NOMO-1 treated with DMSO at 0.1 percent for 48 hours (cell line): ENCODE data around the gene PPP1R12B.
"Not testable (repeated sequence)": the region's sequence is repeated elsewhere in the genome, so short reads cannot be mapped to it uniquely, and the experiment has no call there.

Experiments used
- DNase-seq: peaks from one replicate; lab custom pipeline; 2025; ENCODE audit not compliant: unreplicated experiment; lab: John Stamatoyannopoulos, UW

PPP1R12B gene

DNA sequence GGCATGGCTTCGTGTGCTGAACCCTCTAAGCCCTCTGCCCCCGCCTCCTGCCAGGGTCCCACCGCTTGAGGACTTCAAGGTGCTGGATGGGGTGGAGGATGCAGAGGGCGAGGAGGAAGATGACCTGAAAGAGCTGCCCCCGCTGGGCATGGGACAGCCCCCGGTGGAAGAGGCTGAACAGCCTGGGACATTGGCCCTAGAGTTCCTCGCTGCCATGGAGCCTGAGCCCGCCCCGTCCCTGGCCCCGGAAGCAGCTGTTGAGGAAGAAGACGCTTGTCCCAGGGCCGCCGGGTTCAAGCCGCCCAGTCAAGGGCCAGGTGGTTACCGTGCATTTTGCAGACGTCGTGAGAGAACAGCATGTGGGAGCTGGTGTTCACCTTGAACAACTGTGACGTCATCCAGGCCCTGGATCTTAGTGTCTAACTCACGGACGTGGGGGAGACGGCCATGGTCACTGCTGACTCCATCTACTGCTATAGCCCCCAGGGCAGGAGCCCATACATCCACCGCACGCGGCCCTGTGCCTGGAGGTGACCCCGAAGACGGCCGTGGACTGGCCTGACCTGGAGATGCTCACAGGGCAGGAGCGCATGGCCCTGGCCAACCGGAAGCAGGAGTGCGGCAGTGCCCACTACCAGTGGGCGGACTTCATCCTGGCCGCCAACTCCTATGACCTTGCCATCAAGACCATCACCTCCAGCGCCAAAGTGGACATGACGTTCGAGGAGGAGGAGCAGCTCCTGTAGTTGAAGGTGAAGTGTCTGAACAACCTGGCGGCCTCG, 90.1 kb downstream of the PPP1R12B start:
- DNase-seq, result no peak

DNA sequence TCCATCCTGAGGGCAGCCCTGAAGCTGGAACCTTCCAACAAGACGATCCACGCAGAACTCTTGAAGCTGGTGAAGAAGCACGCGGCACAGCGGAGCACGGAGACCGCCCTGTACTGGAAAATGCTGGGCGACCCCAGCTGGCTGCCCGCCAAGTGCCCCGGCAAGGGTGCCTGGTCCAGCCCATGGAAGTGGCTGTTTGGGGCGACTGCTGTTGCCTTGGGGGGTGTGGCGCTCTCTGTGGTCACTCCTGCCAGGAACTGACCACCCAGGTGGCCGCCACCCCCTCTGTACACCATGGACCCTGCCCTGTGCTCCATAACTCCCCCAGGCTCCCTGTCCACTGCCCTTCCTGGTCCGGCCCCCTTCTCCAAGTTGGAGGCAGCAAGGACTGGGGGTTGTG, 90.8 kb downstream of the PPP1R12B start:
- no peak for DNase-seq

DNA sequence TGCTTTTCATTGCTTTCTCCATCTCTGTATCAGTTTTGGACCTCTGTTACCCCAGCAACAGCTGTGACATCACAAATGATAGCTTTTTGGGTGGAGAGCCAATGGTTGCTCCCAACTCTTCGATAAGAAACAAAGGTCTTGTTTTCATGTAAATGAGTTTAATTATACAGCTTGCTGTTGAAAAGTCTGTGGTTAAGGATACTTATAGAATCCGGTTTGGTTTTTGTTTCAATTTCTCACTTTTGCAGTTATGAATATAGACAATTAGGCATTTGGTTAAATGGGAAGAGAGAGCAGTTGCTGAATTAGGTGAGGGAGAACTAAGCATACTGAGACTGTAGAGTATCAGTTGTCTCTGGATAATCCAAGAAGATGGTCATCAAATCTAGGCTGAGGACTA, 99.6 kb downstream of the PPP1R12B start:
- DNase-seq, result not testable (repeated sequence)

DNA sequence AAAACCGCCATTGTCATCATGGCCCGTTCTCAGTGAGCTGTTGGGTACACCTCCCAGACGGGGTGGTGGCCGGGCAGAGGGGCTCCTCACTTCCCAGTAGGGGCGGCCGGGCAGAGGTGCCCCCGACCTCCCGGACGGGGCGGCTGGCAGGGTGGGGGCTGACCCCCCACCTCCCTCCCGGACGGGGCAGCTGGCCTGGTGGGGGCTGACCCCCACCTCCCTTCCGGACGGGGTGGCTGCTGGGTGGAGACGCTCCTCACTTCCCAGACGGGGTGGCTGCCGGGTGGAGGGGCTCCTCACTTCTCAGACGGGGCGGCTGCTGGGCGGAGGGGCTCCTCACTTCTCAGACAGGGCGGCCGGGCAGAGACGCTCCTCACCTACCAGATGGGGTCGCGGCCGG, 103.1 kb downstream of the PPP1R12B start:
- not testable (repeated sequence) for DNase-seq

DNA sequence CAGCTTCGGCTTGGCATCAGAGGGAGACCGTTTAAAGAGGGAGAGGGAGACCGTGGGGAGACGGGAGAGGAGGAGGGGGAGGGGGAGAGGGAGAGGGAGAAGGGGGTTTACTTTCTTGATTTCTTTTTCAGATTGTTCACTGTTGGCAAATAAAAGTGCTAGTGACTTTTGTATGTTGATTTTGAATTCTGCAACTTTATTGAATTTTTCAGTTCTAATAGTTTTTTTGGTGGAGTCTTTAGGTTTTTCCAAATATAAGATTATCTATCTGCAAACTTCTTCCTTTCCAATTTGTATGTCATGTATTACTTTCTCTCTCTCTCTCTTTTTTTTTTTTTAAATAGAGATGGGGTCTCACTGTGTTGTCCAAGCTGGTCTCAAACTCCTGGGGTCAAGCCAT, 104.0 kb downstream of the PPP1R12B start:
- no peak for DNase-seq

DNA sequence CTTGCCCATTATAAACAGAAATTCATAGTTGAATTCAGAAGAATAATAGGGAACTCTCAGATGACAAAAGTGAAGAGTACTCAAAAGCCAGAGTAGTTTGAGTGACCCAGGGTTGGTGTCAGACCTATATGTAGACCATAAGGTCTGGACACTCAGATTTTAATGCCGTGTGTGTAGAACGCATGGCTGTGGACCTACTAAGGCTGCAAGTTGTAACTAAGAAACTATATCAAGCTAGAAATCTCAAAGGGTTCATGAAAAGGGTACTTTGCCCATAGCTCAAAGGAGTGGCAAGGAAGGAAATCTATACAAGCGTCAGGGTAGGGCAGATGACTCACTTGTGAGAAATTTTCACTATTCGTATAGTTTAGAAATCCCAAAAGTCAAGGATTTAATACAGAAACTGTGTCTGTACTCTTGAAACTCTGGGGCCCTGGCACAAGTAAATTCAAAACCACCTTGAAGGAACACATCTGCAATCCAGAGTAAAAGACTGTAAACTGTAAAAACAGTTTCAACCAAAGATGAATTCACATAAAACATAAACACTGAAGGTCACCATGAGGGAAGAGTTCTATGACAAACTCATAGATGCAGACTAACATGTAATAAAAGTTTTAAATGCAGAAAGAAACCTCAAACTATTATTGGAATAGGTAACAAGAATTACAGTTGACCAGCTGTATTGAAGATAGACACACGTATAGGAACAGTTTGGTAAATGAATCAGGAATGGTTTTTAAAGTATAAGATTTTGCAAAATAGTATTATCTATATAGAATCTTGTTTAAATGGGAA, 108.1 kb downstream of the PPP1R12B start:
- DNase-seq, result not testable (repeated sequence)

DNA sequence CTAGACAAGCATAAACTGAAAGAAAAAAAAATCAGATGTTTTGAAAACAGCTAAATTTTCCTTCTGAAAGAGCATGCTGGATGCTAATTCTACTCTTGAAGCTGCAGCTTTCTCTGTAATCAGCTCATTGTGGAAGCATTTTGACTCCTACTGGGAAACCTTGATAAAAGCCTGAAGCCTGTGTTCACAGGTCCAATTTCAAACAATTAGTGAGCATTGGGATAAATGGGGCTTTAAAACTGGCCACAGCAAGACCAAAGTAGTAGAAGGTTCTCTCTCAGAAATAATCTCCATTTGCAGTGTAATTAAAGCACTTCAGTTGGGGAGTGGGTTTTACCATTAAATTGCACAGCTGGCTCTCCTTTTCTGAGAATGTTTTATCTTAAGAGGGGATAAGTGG, 110.2 kb downstream of the PPP1R12B start:
- DNase-seq, result not testable (repeated sequence)

DNA sequence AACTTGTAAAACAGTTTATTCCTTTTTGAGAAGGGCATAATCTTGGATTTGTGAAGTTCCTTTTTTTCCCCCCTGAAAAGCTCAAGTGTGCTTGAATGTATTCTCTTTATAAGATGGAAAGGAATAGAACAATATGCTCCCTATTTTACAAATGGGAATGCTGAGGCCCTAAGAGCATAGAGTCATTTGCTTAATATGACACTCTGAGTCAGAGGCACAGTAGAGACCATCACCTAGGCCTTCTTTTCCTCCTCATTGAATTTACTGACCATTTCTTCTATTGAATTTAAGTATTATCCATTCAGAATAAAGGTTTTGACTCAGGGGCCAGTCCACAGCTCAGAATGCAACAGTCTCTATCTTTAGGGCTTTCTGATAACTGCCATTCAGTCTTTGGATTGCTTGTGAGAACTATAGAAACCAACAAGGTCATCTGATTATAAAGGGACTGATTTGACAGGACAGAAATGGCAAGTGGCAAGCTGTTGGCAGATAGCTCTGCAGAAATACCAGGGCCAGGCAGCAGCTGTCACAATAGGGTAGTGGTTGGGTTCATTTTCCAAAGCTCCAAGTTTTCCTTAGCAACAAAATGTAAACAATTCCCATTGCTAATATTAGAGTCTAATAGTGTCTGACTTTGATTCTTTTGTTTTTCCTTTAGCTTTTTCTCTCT, 111.1 kb downstream of the PPP1R12B start:
- DNase-seq, result not testable (repeated sequence)

DNA sequence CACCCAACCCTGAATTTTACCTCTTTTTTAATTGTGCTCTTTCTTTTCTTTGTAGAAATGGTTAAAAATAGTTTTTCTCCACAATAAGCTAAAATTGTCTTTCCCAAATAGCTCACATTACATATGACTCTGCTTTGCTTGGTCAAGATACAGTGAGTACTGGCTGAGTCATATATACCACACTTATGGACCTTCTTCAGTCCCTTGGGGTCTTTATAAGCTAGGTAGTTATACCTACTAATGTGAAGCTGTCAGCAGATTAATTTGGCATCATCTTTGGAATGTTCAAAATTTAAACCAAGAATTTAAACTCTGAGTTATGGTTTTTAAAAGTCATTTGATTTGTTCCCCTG, 111.6 kb downstream of the PPP1R12B start:
- DNase-seq, result not testable (repeated sequence)

DNA sequence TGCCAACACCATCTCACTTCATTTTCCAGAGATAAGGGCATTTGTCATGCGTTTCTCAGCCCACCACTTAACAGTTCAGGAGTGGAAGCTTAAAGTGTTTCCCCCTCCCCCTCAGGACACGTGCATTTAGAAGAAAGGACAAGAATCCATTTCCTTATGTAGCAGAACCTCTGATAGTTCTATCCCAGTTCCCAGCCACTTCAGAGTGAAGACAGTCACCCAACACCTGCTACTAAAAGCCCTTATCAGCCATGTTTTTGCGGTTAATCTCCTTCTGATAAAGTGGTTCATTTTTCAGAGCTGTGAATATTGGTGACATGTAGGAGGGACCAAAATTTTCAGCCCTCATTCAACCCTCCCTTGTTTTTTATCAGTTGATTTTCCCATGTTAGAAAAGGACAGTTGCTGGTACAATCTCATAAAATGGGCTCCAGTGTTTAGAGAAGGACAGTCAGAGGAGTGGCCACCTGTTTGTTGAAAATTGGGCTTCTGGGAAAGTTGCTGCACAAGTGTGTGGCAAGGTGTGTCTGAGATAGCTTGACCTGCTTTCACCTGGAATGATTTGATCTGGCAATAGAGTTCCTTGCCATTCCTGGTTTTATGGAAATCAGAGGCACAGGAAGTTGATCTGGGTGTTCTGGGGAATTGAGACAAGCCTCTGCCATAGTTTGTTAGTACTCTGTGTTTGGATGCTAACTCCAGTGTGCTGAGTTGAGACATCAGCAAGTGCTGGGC, 114.0 kb downstream of the PPP1R12B start:
- no peak for DNase-seq

DNA sequence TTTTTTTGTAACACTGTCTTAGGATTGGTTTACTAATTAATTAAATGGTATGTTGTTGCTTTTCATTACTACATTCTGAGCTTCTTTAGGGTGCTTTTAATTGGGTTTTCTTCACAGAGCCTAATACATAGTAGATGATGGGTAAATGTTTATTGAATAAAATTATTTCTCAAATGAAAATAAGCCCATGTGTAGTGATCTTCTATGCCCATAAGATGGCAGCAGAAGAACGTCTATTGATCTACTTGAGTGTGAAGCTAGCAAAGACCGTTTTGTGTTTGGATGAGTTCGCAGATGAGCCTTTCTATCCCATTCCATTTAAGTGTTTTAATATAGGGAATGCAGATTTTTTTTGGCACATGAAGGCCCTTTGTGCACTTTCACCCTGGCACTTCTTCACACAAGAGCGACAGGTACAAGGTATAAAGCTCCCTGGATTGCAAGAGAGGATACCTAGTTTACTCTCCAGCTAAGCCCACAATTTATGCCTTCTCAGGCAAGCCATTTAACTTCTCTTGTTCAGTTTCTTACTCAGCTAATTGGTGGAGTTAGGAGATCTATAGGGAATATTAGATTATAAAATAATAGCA, 115.7 kb downstream of the PPP1R12B start:
- not testable (repeated sequence) for DNase-seq

DNA sequence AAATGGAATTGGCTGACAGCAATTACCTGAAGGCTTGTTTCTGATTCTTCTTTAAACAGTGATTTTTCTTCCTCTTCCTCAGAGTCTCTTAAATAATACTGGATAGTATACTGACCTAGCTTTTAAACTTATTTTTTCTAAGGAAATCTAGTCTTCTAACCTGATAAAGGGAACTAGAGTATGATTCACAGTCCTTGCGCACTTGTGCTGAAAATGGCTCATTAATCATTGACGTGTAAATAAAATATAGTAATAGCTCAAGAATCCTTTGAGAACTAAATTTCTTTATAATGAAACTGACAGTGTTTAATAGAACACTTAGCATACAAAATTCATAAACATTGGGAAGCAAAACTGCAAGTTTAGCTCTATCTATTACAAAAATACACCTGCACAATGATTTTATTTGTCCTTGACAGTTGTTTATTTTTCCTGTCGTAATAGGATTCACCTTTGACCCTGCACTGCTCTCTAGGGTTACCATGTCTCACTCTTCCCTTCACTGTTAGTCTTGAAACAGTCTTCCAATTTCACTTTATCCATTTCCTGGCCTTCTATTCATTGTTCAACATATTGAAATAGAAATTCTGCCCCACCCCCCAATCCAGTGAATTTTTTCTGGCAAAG, 117.3 kb downstream of the PPP1R12B start:
- DNase-seq, result not testable (repeated sequence)

DNA sequence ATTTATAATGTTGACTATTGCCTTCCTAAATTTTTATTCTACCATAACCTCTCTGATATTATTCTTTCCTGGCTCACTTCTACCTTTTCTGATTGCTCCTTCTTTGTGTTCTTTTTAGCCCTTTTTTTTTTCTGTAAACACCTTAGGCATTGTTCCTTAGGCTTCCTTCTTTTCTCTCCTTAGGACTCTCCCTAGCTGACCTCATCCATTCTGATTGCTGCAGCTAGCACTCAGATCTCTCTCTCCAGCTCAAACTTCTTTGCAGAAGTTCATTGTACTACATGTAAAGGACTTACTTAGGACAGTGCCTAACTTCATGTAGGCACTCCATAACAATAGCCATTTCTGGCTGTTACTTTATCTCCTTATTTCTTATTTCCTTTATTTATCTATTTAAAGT, 117.8 kb downstream of the PPP1R12B start:
- not testable (repeated sequence) for DNase-seq

DNA sequence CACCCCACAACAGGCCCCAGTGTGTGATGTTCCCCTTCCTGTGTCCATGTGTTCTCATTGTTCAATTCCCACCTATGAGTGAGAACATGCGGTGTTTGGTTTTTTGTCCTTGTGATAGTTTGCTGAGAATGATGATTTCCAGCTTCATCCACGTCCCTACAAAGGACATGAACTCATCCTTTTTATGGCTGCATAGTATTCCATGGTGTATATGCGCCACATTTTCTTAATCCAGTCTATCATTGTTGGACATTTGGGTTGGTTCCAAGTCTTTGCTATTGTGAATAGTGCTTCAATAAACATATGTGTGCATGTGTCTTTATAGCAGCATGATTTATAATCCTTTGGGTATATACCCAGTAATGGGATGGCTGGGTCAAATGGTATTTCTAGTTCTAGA, 118.9 kb downstream of the PPP1R12B start:
- DNase-seq, result not testable (repeated sequence)

DNA sequence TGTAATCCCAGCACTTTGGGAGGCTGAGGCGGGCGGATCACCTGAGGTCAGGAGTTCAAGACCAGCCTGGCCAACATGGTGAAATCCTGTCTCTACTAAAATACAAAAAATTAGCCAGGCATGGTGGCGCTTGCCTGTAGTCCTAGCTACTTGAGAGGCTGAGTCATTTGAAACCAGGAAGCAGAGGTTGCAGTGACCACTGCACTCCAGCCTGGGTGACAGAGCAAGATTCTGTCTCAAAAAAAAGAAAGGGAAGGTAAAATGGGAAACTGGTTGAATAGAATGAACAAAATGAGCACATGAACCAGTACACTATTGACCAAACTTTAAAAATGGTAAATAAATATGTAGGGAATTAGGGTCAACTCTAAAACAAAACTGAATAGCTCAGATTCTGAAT, 120.2 kb downstream of the PPP1R12B start:
- DNase-seq, result peak; percentile 44

DNA sequence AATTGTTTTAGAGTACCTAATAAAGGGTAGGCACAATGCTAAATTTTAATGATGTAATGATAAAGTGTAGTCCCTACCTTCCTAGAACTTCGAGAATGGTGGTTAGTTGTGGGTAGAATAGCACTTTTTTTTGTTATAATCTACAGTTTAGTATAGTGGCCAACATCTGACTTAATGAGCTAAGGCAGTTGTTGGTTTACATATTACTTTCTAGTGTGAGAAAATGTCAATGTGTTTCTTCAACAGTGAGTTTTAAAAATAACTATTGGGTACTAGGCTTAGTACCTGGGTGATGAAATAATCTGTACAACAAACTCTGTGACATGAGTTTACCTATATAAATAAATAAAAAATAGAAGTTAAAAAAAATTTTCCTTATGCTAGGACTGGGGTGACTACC, 120.6 kb downstream of the PPP1R12B start:
- not testable (repeated sequence) for DNase-seq

DNA sequence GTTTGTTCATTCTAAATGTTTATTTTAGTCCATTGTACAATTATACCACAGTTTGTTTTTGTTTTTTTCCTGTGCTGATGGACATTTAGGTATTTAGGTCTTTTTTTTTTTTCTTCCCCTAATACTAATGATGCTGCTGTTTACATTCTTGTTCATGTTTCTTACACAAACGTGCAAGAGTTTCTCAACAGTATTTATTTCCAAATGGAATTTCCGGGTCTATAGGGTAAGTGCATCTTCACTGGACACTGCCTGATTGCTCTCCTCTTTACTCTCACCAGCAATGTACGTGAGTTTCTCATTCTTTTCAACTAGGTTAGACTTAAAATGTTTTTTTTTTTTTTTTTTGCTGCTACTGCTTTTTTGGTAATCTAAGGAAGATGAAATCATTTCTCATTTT, 122.7 kb downstream of the PPP1R12B start:
- DNase-seq, result no peak

DNA sequence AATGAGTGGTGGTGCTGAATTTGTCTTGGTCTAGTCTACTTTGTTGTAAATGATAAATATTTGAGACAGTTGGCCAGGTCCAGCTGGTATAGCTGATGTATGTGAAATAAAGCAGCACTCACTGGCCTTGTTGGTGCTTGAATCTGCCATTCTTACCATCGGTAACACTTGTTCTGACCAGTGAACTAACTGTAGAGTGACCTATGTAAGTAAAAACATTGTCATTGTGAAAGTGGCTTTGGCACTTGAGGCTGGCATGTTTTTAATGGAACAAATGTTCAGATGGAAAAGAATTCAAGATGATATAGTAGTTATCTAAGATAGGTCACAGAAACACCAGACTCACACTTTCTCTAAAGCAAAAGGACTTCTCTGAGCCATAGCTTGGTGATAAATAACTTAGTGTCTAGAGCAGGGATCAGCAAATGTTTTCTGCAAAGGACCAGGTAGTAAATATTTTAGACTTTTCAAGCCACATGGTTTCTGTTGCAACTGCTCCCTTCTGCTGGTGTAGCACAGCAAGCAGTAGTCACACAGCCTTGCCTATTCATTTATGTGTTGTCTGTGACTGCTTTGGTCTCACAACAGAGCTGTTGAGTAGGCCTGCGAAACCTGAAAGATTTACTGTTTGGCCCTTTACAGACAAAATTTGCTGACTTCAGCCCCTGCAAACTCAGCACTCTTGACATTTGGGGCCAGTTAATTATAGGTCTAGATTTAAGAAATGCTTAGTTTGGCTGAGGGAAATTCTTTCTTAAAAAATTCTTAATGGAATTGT, 124.0 kb downstream of the PPP1R12B start:
- DNase-seq, result not testable (repeated sequence)

DNA sequence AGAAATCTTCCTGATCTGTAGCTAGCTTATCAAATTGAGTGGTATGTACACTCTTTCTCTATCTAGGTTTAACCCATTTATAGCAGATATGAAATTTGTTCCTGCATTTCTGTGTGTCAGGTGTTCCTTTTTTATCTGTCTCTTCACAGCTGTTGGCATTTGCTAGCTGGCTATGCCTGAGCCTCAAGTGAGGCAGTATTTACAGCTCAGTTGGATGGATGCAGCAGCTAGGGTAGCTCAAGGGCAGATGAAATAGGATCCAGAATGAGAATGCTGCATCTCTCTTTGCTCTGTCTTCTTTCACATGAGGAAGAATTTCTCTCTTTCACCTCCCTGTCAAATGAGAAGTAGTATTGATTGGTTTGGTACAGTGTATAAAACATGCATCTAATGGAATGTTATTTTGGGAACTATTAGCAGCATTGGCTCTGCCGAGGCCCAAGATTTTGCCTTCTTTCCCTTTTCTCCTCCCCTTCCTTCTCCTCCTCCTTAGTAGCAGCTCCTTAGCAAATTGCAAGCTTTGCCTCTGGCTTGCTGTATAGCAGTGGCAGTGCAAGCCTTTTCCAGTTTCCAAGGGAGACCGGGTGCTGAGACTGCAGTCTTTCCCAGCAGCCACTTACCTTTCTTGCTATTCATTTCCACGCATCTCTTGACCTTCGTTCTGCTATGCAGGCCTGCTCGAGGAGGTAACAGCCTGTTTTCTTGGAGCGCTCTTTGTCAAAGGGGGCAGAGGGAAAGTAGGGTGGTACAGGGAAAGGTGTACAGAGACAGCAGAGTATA, 125.0 kb downstream of the PPP1R12B start:
- not testable (repeated sequence) for DNase-seq
